H1 (cell line): Measurements from ENCODE around the gene CCDC51. TPM values are rescaled to one million over a fixed set of nuclear protein-coding genes. Genes with fewer than 3 reads are reported as not detected.
"Not testable (repeated sequence)": the region's sequence is repeated elsewhere in the genome, so short reads cannot be mapped to it uniquely, and the experiment has no call there.

Experiments
- CTCF ChIA-PET: fragments of 300-600 bp; sonication (Branson Sonifier 250); formaldehyde crosslinking; loops from one replicate; lab custom pipeline; 2021; ENCODE audit not compliant: partially characterized antibody; lab: Charles Lee
- POLR2A ChIA-PET: fragments of 300-600 bp; sonication (Branson Sonifier 250); formaldehyde crosslinking; loops from one replicate; lab custom pipeline; 2021; ENCODE audit warnings: inconsistent platforms; ENCODE audit not compliant: partially characterized antibody; lab: Charles Lee
- DNase-seq, 2 experiments: peaks; one replicate each; pipeline versions ENCODE4 v3.0.0 to v3.0.0-alpha.2; 2010 to 2022; ENCODE audit warnings: low spot score in 2 of 2, low read depth in 1 of 2, mixed read lengths in 1 of 2
- FAIRE-seq: peaks from 2 replicates; lab custom pipeline; 2011; peaks lifted over from hg19 to GRCh38; lab: Jason Lieb, UNC
- H2AFZ ChIP-seq: 2 replicates; pipeline ENCODE4 v1.8.1; 2012; ENCODE audit warnings: low read length, inconsistent platforms
- H2AK5ac ChIP-seq: 2 replicates; pipeline ENCODE4 v1.6.1; 2013; ENCODE audit warnings: low read depth, low read length
- H2BK120ac ChIP-seq: replicated peaks from 2 replicates; pipeline ENCODE3; 2013; ENCODE audit warnings: low read depth, low read length, inconsistent platforms
- H2BK12ac ChIP-seq: 2 replicates; pipeline ENCODE4 v1.6.1; 2013; ENCODE audit warnings: low read depth, low read length
- H2BK15ac ChIP-seq: 2 replicates; pipeline ENCODE4 v1.6.1; 2013; ENCODE audit warnings: low read length
- H2BK20ac ChIP-seq: 2 replicates; pipeline ENCODE4 v1.6.1; 2013; ENCODE audit warnings: low read length
- H2BK5ac ChIP-seq: 2 replicates; pipeline ENCODE4 v1.6.1; 2013; ENCODE audit warnings: low read depth, low read length
- H3K14ac ChIP-seq: 2 replicates; pipeline ENCODE4 v1.6.1; 2013; ENCODE audit warnings: inconsistent platforms; ENCODE audit not compliant: insufficient read length
- H3K18ac ChIP-seq: 2 replicates; pipeline ENCODE4 v1.6.1; 2013; ENCODE audit warnings: low read length; ENCODE audit errors: extremely low read depth
- H3K23ac ChIP-seq: 2 replicates; pipeline ENCODE4 v1.6.1; 2013; ENCODE audit warnings: inconsistent platforms; ENCODE audit not compliant: insufficient read length
- H3K23me2 ChIP-seq: 2 replicates; pipeline ENCODE4 v1.6.1; 2013; ENCODE audit warnings: low read depth, low read length
- H3K27ac ChIP-seq: 2 replicates; pipeline ENCODE4 v1.6.1; 2011; ENCODE audit warnings: low read depth, low read length, inconsistent platforms
- H3K27me3 ChIP-seq, 4 experiments: replicated peaks in 1 of 4; 1 replicate in 1 of 4; 2 replicates in 3 of 4; pipeline versions ENCODE4 v1.6.1 to v1.8.1; 2011 to 2013; ENCODE audit warnings: low read length in 3 of 4, mild to moderate bottlenecking in 3 of 4, inconsistent platforms in 2 of 4, mixed read lengths in 2 of 4, moderate library complexity in 1 of 4; ENCODE audit not compliant: control insufficient read depth in 3 of 4, insufficient read depth in 3 of 4; ENCODE audit errors: extremely low read depth in 1 of 4
- H3K36me3 ChIP-seq, 4 experiments: 2 replicates each; pipeline versions ENCODE4 v1.6.1 to v1.8.1; 2011 to 2013; ENCODE audit warnings: mild to moderate bottlenecking in 4 of 4, low read length in 3 of 4, moderate library complexity in 2 of 4, control low read depth in 1 of 4, inconsistent platforms in 1 of 4; ENCODE audit not compliant: insufficient read depth in 4 of 4, control insufficient read depth in 2 of 4
- H3K4ac ChIP-seq: replicated peaks from 2 replicates; pipeline ENCODE3; 2013; ENCODE audit warnings: low read length, low read depth, mixed read lengths, inconsistent platforms; ENCODE audit not compliant: insufficient read length
- H3K4me1 ChIP-seq, 4 experiments: replicated peaks in 1 of 4; 1 replicate in 1 of 4; 2 replicates in 3 of 4; pipeline versions ENCODE4 v1.6.1 to v1.8.1; 2011 to 2013; ENCODE audit warnings: low read length in 3 of 4, inconsistent platforms in 2 of 4, mixed read lengths in 1 of 4; ENCODE audit not compliant: insufficient read depth in 4 of 4, control insufficient read depth in 3 of 4
- H3K4me2 ChIP-seq, 2 experiments: 2 replicates each; pipeline versions ENCODE4 v1.6.1 to v1.8.1; 2011 to 2013; ENCODE audit warnings: low read depth in 2 of 2, low read length in 2 of 2, control low read depth in 1 of 2, inconsistent platforms in 1 of 2, mild to moderate bottlenecking in 1 of 2; ENCODE audit not compliant: insufficient read depth in 1 of 2
- H3K4me3 ChIP-seq, 4 experiments: fragments of 200-600, 300-600 bp in 1 of 4; sonication (generic), shearing (Covaris generic), sonication (Bioruptor Twin) in 1 of 4; 2 replicates each; pipeline versions ENCODE4 v1.5.1 to v1.8.1; 2011 to 2016; ENCODE audit warnings: low read length in 4 of 4, low read depth in 3 of 4, control low read depth in 2 of 4, inconsistent platforms in 2 of 4, mild to moderate bottlenecking in 2 of 4, mixed read lengths in 1 of 4, moderate library complexity in 1 of 4; ENCODE audit not compliant: insufficient read depth in 2 of 4; ENCODE audit errors: extremely low read depth in 1 of 4
- H3K56ac ChIP-seq: replicated peaks from 2 replicates; pipeline ENCODE3; 2013; ENCODE audit warnings: low read depth, mild to moderate bottlenecking, mixed read lengths, low read length, inconsistent platforms; ENCODE audit not compliant: insufficient read length
- H3K79me1 ChIP-seq: 2 replicates; pipeline ENCODE4 v1.6.1; 2013; ENCODE audit warnings: low read depth, low read length, control low read depth
- H3K79me2 ChIP-seq, 2 experiments: 2 replicates each; pipeline versions ENCODE4 v1.6.1 to v1.8.1; 2012 to 2013; ENCODE audit warnings: low read length in 2 of 2, mild to moderate bottlenecking in 2 of 2, inconsistent platforms in 1 of 2; ENCODE audit not compliant: insufficient read depth in 2 of 2, control insufficient read depth in 1 of 2
- H3K9ac ChIP-seq, 4 experiments: replicated peaks in 1 of 4; 1 replicate in 1 of 4; 2 replicates in 3 of 4; pipeline versions ENCODE4 v1.6.1 to v1.8.1; 2011 to 2013; ENCODE audit warnings: low read depth in 3 of 4, low read length in 3 of 4, control low read depth in 2 of 4, mild to moderate bottlenecking in 2 of 4, moderate library complexity in 2 of 4, inconsistent platforms in 1 of 4; ENCODE audit errors: extremely low read depth in 1 of 4
- H3K9me3 ChIP-seq, 2 experiments: 2 replicates each; pipeline versions ENCODE4 v1.6.1 to v1.8.1; 2012 to 2013; ENCODE audit warnings: mild to moderate bottlenecking in 2 of 2, moderate library complexity in 2 of 2, control low read depth in 1 of 2, inconsistent platforms in 1 of 2, low read depth in 1 of 2, low read length in 1 of 2, mixed read lengths in 1 of 2; ENCODE audit not compliant: insufficient read depth in 2 of 2
- H4K20me1 ChIP-seq, 2 experiments: replicated peaks in 1 of 2; 2 replicates each; pipeline versions ENCODE3 to v1.8.1; 2011 to 2013; ENCODE audit warnings: inconsistent platforms in 2 of 2, low read length in 2 of 2, mild to moderate bottlenecking in 1 of 2; ENCODE audit not compliant: insufficient read depth in 2 of 2, control insufficient read depth in 1 of 2
- H4K5ac ChIP-seq: 2 replicates; pipeline ENCODE4 v1.6.1; 2013; ENCODE audit warnings: low read length, low read depth, mixed read lengths, inconsistent platforms; ENCODE audit not compliant: insufficient read length
- H4K8ac ChIP-seq: 2 replicates; pipeline ENCODE4 v1.8.0; 2013; ENCODE audit warnings: mild to moderate bottlenecking, moderate library complexity, low read length, inconsistent platforms; ENCODE audit not compliant: insufficient read depth; ENCODE audit errors: extremely low read depth
- H4K91ac ChIP-seq: replicated peaks from 2 replicates; pipeline ENCODE3; 2013; ENCODE audit warnings: low read length, mixed read lengths, inconsistent platforms; ENCODE audit not compliant: insufficient read length
- TBP ChIP-seq: IDR thresholded peaks from 2 replicates; pipeline ENCODE4 v1.6.1; 2011; ENCODE audit warnings: low read depth, low read length, improper control_type of control experiment
- WGBS, 2 experiments: shearing (Covaris generic) in 1 of 2; methylation state at CpG; one replicate each; pipeline versions ENCODE4 v1.1.6 to v1.1.7; 2013 to 2015; ENCODE audit warnings: low lambda C conversion rate in 2 of 2, mixed read lengths in 2 of 2, inconsistent platforms in 1 of 2, low coverage in 1 of 2, missing lambda C conversion rate in 1 of 2; ENCODE audit not compliant: insufficient replicate concordance in 2 of 2, insufficient coverage in 1 of 2, insufficient read length in 1 of 2; ENCODE audit errors: extremely low coverage in 1 of 2, missing lambda C conversion rate in 1 of 2; 5-methylcytosine and 5-hydroxymethylcytosine counted together
- polyA plus RNA-seq, 7 experiments: library from polyadenylated mRNA; depleted of rRNA in 3 of 7; stranded (reverse) in 5 of 7; unstranded in 2 of 7; fragments of >200 nt in 5 of 7; fragments of 200-250 nt in 2 of 7; gene quantifications; 1 replicate in 5 of 7; 2 replicates in 1 of 7; 4 replicates in 1 of 7; pipeline versions ENCODE4 v1.2.1 to v1.2.3, GENCODE V29; 2011 to 2013; ENCODE audit warnings: missing spikeins in 2 of 7, mixed read lengths in 2 of 7
- total RNA-seq: library from RNA; stranded (reverse); fragmentation: NEBNext Ultra II Directional; extraction: Animal tissue kit (Norgen Biotek cat#: 25700); gene quantifications from 2 replicates; pipeline ENCODE4 v1.2.1, GENCODE V29; 2021

The CCDC51 gene
- total and polyA plus RNA-seq, 2 of the 8 experiments (the other 6 are each of a cell fraction or from before 2014, with no cell fraction given), result 21.3 to 21.4 TPM

DNA sequence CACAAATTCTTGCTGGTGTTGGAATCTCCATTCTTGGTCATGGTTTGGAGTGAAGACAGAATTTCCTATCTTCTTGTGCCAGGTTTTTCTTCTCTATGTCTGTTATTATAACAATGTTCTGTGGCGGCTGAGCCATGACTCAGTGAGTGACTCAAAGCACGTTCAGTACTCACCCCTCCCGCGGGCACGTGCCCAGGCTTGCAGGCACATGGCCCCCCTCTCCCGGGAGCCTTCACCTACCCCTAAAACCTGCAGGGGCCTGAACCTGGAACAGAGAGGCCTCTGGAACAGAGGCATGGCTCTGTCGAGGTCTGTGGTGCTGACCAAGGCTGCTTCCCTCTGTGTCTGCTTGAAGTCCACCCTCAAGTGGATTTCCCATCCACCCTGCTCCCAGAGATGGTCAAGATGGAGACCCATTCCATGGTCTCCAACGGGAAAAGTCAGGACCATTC lies 37.6 kb downstream of the CCDC51 start (continued):
- TF ChIP-seq TBP, result no peak

DNA sequence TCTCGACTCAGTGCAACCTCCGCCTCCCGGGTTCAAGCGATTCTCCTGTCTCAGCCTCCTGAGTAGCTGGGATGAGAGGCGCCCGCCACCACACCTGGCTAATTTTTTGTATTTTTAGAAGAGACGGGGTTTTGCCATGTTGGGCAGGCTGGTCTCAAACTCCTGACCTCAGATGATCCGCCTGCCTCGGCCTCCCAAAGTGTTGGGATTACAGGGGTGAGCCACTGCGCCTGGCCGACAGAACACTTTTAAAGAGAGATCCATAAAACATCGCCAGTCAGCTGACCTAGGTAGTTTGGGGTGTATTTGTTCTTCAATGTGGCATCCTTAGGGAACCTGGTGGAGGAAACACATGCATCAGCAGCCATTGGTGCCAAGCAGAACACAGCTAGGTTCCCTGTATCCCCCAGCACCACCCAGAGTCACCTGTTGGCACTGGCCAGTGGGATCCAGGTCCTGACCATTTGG lies 38.5 kb downstream of the CCDC51 start:
- H2BK20ac ChIP-seq, H2AFZ ChIP-seq, H3K4me1 ChIP-seq, H3K4ac ChIP-seq, H3K14ac ChIP-seq, H4K91ac ChIP-seq, H3K23ac ChIP-seq, H2AK5ac ChIP-seq, H3K79me2 ChIP-seq, H4K8ac ChIP-seq, H3K56ac ChIP-seq, H2BK15ac ChIP-seq, H3K27me3 ChIP-seq, FAIRE-seq, H4K5ac ChIP-seq, H2BK5ac ChIP-seq, H3K4me3 ChIP-seq, H3K4me2 ChIP-seq, H3K27ac ChIP-seq, H3K18ac ChIP-seq, H3K23me2 ChIP-seq, DNase-seq, H3K79me1 ChIP-seq, H2BK12ac ChIP-seq, H3K9me3 ChIP-seq, H2BK120ac ChIP-seq, H3K9ac ChIP-seq: not testable (repeated sequence)
- POLR2A ChIA-PET, result interaction anchor here (0.7 to 20.2 kb wide), 21 partner anchors 10 to 223 kb away, joined by 3 to 650 read pairs (median 4); partner anchors contain the start of genes CCDC51, FBXW12, PFKFB4 and PLXNB1
- WGBS, 2 experiments, result 97% methylated on average over 12 of the region's 12 CpGs; no CpG with 5 or more reads in 1 of the 2 experiments
- Histone ChIP-seq H4K20me1 (peaks cover 5 to 12% of the 10 kb centered on the region in 2 experiments), H3K36me3 (peaks cover 10 to 33% (median 27%) of the 10 kb centered on the region in 4 experiments; a peak in 7 of 8 replicates)
- CTCF ChIA-PET, result interaction anchor here (0.8 to 9.2 kb wide), 37 partner anchors 7 to 210 kb away, joined by 3 to 220 read pairs (median 7); partner anchors contain the start of genes ATRIP, CCDC51, PLXNB1 and TMA7
